GM21619 (cell line): Measurements from ENCODE around the gene LIME1.

Source experiments
- ATAC-seq: cut with Tn5 transposase; IDR thresholded peaks from one replicate; pipeline ENCODE4 v1.9.1; 2021; ENCODE audit not compliant: unreplicated experiment

LIME1 gene

GRCh38 chr20:63735859-63736718 is at the start of gene LIME1:
Gene LIME1, plus strand, starts transcription at chr20:63736664. Its CDS starts 886 bp downstream, at chr20:63737550.
- ATAC-seq = no peak

GRCh38 chr20:63687419-63688178 is 48.9 kb upstream of the LIME1 start:
- no peak for ATAC-seq

- ATAC-seq = no peak
These were observed 48.0 kb upstream of the LIME1 start for GRCh38 chr20:63688228-63689045.

- no peak for ATAC-seq
These were observed 47.1 kb upstream of the LIME1 start for GRCh38 chr20:63689046-63690002.

GRCh38 chr20:63690003-63690897 is 46.2 kb upstream of the LIME1 start:
- ATAC-seq = no peak

GRCh38 chr20:63690898-63691710 is 45.4 kb upstream of the LIME1 start:
- no peak for ATAC-seq

- ATAC-seq = no peak
These were observed 44.6 kb upstream of the LIME1 start for GRCh38 chr20:63691711-63692435.

- ATAC-seq = no peak
These were observed 43.9 kb upstream of the LIME1 start for GRCh38 chr20:63692436-63693082.

GRCh38 chr20:63693083-63693732 is 43.3 kb upstream of the LIME1 start:
- no peak for ATAC-seq

- no peak for ATAC-seq
These were observed 42.5 kb upstream of the LIME1 start for GRCh38 chr20:63693733-63694583.

GRCh38 chr20:63694584-63695423 is 41.7 kb upstream of the LIME1 start:
- ATAC-seq = no peak

GRCh38 chr20:63695424-63696305 is 40.8 kb upstream of the LIME1 start:
- no peak for ATAC-seq

GRCh38 chr20:63696306-63696627 is 40.2 kb upstream of the LIME1 start:
- ATAC-seq = no peak
